Activated CD4-positive, alpha-beta memory T cell treated with anti-CD3 and anti-CD28 coated beads for 36 hours (primary cell): ENCODE results near the gene SPEG. TPM values are rescaled to one million over a fixed set of nuclear protein-coding genes. Genes with fewer than 3 reads are reported as not detected.

Experiments
- CTCF ChIA-PET: fragments of 350-600 bp; sonication (Branson Sonifier 250); formaldehyde crosslinking; loops from one replicate; lab custom pipeline; 2021; ENCODE audit warnings: antibody characterized with exemption, inconsistent platforms; lab: Charles Lee
- POLR2A ChIA-PET: fragments of 350-600 bp; sonication (Branson Sonifier 250); formaldehyde crosslinking; loops from one replicate; lab custom pipeline; 2021; ENCODE audit warnings: antibody characterized with exemption; lab: Charles Lee
- DNase-seq: peaks from one replicate; pipeline ENCODE4 v3.0.0-alpha.2; 2020
- H3K27ac Mint-ChIP-seq: one replicate; pipeline ENCODE4 v1.8.0; 2021; ENCODE audit warnings: mixed read lengths
- H3K27me3 Mint-ChIP-seq: one replicate; pipeline ENCODE4 v1.8.0; 2021; ENCODE audit warnings: mixed read lengths
- H3K36me3 Mint-ChIP-seq: one replicate; pipeline ENCODE4 v1.8.0; 2021; ENCODE audit warnings: mixed read lengths
- H3K4me1 Mint-ChIP-seq: one replicate; pipeline ENCODE4 v1.8.0; 2021; ENCODE audit warnings: low read depth, mixed read lengths
- H3K4me3 Mint-ChIP-seq: one replicate; pipeline ENCODE4 v1.8.0; 2021; ENCODE audit warnings: mild to moderate bottlenecking, mixed read lengths
- H3K9me3 Mint-ChIP-seq: one replicate; pipeline ENCODE4 v1.8.0; 2021; ENCODE audit warnings: mixed read lengths
- intact Hi-C: fragments of 100-400 bp; cut with micrococcal nuclease; formaldehyde crosslinking; loops from one replicate; pipeline ENCODE4 v1.15.1; 2023
- total RNA-seq, 2 experiments: library from RNA; stranded (reverse); gene quantifications; one replicate each; pipeline ENCODE4 v1.2.3, GENCODE V29; 2021

Gene SPEG
- total RNA-seq, 2 experiments from 2014 or later, result 1.1 to 1.7 TPM

DNA sequence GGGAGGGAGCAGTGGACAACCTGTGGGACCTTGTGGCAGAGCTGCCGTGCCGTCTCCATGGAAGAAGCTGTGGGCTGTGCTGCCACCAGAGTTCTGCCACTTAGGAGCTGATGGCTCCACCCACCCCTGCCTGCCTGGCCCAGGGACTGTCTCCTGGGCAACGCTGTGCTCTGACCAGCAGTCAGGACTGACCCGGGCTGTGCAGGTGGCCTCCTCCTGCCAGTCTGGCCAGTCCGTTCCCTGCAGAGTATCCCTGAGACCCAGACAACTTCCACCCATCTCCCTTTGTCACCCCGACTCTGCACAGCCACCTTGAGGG is 92.4 kb downstream of the SPEG start:
- intact Hi-C loops, result no loop called here
- Mint-ChIP-seq H3K36me3 (no peaks in the 10 kb centered on the region), H3K27ac (no peak overlapping the region), H3K27me3 (peaks cover 75% of the 10 kb centered on the region), H3K9me3 (no peaks in the 10 kb centered on the region), H3K4me3 (no peak overlapping the region), H3K4me1 (peaks cover 5% of the 10 kb centered on the region)
- no peak for DNase-seq
- ChIA-PET POLR2A (no interaction called here), CTCF (interaction anchor here (4.3 to 14.4 kb wide), 5 partner anchors 11 to 124 kb away, joined by 69 to 277 read pairs (median 95); partner anchors contain the start of genes ASIC4 and GMPPA)

DNA sequence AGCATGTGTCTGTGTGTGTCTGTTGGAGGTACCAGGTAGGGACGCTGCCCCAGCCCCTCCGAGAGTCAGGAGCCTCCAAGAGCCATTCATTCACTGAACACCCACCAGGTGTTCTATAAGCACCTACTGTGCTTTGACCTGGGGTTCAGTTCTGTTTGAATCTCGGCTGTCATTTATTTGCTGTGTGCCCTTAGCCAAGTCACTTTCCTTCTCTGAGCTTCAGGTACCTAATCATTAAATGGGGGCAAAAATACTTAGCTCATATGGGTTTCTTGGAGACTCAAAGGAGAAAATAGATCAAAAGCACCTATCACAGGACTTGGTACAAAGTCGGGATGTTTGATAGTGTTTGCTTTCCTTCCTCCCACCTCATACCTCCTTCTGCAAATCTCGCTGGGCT is 92.8 kb downstream of the SPEG start:
- no peak overlapping the region for H3K4me3 Mint-ChIP-seq
- CTCF ChIA-PET, result interaction anchor here (0.8 to 14.4 kb wide), 7 partner anchors 11 to 124 kb away, joined by 3 to 277 read pairs (median 76); partner anchors contain the start of genes ASIC4 and GMPPA
- H3K27me3 Mint-ChIP-seq, result peaks cover 74% of the 10 kb centered on the region
- H3K36me3 Mint-ChIP-seq, result no peaks in the 10 kb centered on the region
- no peaks in the 10 kb centered on the region for H3K9me3 Mint-ChIP-seq
- intact Hi-C loops, result no loop called here
- POLR2A ChIA-PET, result no interaction called here
- H3K27ac Mint-ChIP-seq, result no peak overlapping the region
- no peak for DNase-seq
- H3K4me1 Mint-ChIP-seq, result peaks cover 4% of the 10 kb centered on the region

GRCh38 chr2:219530048-219530963 is 95.7 kb downstream of the SPEG start:
- Mint-ChIP-seq H3K27me3 (peaks cover 55% of the 10 kb centered on the region), H3K9me3 (no peaks in the 10 kb centered on the region), H3K4me1 (no peaks in the 10 kb centered on the region), H3K36me3 (no peaks in the 10 kb centered on the region), H3K4me3 (no peak overlapping the region), H3K27ac (no peak overlapping the region)
- intact Hi-C loops, result loop anchor here (1.0 kb wide), 4 partner anchors 32 to 127 kb away; partner anchors contain the start of gene GMPPA
- ChIA-PET CTCF (interaction anchor here (0.6 to 14.4 kb wide), 45 partner anchors 9 to 1489 kb away, joined by 3 to 277 read pairs (median 5); partner anchors contain the start of genes ASIC4, CHPF, DNAJB2 and DNPEP), POLR2A (interaction anchor here (0.6 to 1.4 kb wide), 3 partner anchors 14 to 127 kb away, joined by 3 to 5 read pairs (median 4); partner anchors contain the start of genes CHPF, GMPPA and TMEM198)
- DNase-seq, result peak; percentile 88

GRCh38 chr2:219531639-219532377 is 97.2 kb downstream of the SPEG start:
- H3K27ac Mint-ChIP-seq, result no peak overlapping the region
- ChIA-PET CTCF (interaction anchor here (0.7 to 14.4 kb wide), 10 partner anchors 9 to 139 kb away, joined by 3 to 277 read pairs (median 24); partner anchors contain the start of genes CHPF, GMPPA and TMEM198), POLR2A (no interaction called here)
- no peaks in the 10 kb centered on the region for H3K36me3 Mint-ChIP-seq
- no peak for DNase-seq
- no peaks in the 10 kb centered on the region for H3K9me3 Mint-ChIP-seq
- intact Hi-C loops, result no loop called here
- H3K4me3 Mint-ChIP-seq, result no peak overlapping the region
- H3K27me3 Mint-ChIP-seq, result peaks cover 46% of the 10 kb centered on the region
- H3K4me1 Mint-ChIP-seq, result no peaks in the 10 kb centered on the region

DNA sequence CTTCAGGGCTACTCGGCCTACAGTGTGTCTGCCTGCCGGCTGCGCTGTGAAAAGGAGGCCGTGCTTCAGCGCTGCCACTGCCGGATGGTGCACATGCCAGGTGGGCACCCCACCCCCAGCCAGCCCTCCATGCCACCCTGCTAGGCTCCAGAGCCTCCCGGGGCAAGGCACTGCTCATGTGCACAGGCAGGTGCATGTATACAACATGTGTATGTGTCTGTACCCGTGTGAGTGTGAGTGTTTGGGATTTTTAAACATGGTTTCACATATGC is 97.7 kb downstream of the SPEG start:
- ChIA-PET POLR2A (no interaction called here), CTCF (interaction anchor here (1.0 to 14.4 kb wide), 6 partner anchors 9 to 139 kb away, joined by 3 to 277 read pairs (median 69); partner anchors contain the start of gene GMPPA)
- Mint-ChIP-seq H3K27me3 (peaks cover 42% of the 10 kb centered on the region), H3K27ac (no peak overlapping the region), H3K4me3 (no peak overlapping the region), H3K4me1 (no peaks in the 10 kb centered on the region), H3K9me3 (no peaks in the 10 kb centered on the region), H3K36me3 (no peaks in the 10 kb centered on the region)
- DNase-seq, result no peak
- intact Hi-C loops, result no loop called here

GRCh38 chr2:219533930-219534661 is 99.5 kb downstream of the SPEG start:
- H3K4me1 Mint-ChIP-seq, result no peaks in the 10 kb centered on the region
- intact Hi-C loops, result no loop called here
- H3K36me3 Mint-ChIP-seq, result peaks cover 3% of the 10 kb centered on the region
- H3K27ac Mint-ChIP-seq, result no peak overlapping the region
- POLR2A ChIA-PET, result no interaction called here
- peaks cover 29% of the 10 kb centered on the region for H3K27me3 Mint-ChIP-seq
- H3K9me3 Mint-ChIP-seq, result no peaks in the 10 kb centered on the region
- H3K4me3 Mint-ChIP-seq, result no peak overlapping the region
- no peak for DNase-seq
- CTCF ChIA-PET, result interaction anchor here (0.6 to 1.3 kb wide), 5 partner anchors 38 to 142 kb away, joined by 3 to 5 read pairs (median 3); a partner anchor contains a TSS

GRCh38 chr2:219536425-219536824 is 101.8 kb downstream of the SPEG start:
- Mint-ChIP-seq H3K9me3 (no peaks in the 10 kb centered on the region), H3K27ac (no peak overlapping the region), H3K27me3 (peaks cover 8% of the 10 kb centered on the region), H3K4me3 (no peak overlapping the region), H3K36me3 (peaks cover 19% of the 10 kb centered on the region), H3K4me1 (peaks cover 4% of the 10 kb centered on the region)
- CTCF ChIA-PET, result interaction anchor here (1.2 to 1.6 kb wide), 2 partner anchors 40 to 41 kb away, joined by 3 to 5 read pairs; a partner anchor contains a TSS
- no peak for DNase-seq
- POLR2A ChIA-PET, result no interaction called here
- intact Hi-C loops, result no loop called here

GRCh38 chr2:219536967-219537366 is 102.3 kb downstream of the SPEG start:
- ChIA-PET CTCF (interaction anchor here (1.1 to 1.6 kb wide), 4 partner anchors 40 to 135 kb away, joined by 3 to 5 read pairs (median 3); a partner anchor contains a TSS), POLR2A (no interaction called here)
- H3K4me1 Mint-ChIP-seq, result peaks cover 7% of the 10 kb centered on the region
- DNase-seq, result no peak
- H3K9me3 Mint-ChIP-seq, result no peaks in the 10 kb centered on the region
- no peak overlapping the region for H3K27ac Mint-ChIP-seq
- intact Hi-C loops, result no loop called here
- H3K27me3 Mint-ChIP-seq, result peaks cover 4% of the 10 kb centered on the region
- H3K4me3 Mint-ChIP-seq, result no peak overlapping the region
- H3K36me3 Mint-ChIP-seq, result peaks cover 19% of the 10 kb centered on the region

DNA sequence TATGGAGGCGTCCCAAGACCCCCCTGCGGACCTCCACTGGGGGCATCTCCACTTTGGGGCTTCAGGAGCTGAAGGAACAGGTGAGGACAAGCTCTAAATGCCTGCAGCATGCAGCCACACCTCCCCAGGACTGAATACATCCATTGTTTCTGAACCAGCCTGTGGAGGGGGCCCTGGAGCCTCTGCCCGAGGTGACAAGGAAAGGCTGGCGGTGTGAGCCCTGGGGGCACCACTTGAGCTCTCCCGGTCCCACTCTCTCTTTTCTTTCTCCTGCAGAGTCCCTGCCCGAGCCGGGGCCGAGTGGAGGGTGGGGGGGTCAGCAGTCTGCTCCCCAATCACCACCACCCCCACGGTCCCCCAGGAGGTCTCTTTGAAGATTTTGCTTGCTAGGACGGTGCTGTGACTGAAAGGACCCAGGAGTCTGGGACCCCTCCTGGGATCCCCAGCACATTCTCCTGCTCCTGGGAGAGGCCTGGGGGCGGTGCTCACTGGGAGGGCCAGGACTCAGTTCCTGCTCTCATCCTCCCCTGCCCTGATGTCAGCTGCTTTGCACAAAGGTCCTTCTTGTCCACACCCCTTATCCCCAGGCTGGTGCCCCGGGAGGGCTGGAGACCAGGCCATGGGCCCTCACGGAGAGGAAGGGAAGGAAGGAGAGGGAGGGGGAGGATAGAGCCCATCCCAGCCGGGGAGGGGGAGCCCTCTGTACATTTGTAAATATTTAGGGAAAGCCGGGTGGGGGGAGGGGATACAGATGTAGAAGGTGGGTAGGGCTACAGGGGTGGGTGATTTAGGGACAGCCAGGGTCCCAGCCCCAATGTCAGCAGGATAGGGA is 103.2 kb downstream of the SPEG start:
- peaks cover 19% of the 10 kb centered on the region for H3K36me3 Mint-ChIP-seq
- no peak overlapping the region for H3K27ac Mint-ChIP-seq
- H3K4me3 Mint-ChIP-seq, result no peak overlapping the region
- H3K9me3 Mint-ChIP-seq, result no peaks in the 10 kb centered on the region
- H3K27me3 Mint-ChIP-seq, result peaks cover 4% of the 10 kb centered on the region
- CTCF ChIA-PET, result interaction anchor here (1.1 to 4.6 kb wide), 7 partner anchors 8 to 136 kb away, joined by 3 to 47 read pairs (median 5); a partner anchor contains a TSS
- intact Hi-C loops, result no loop called here
- peaks cover 14% of the 10 kb centered on the region for H3K4me1 Mint-ChIP-seq
- no peak for DNase-seq
- POLR2A ChIA-PET, result no interaction called here

DNA sequence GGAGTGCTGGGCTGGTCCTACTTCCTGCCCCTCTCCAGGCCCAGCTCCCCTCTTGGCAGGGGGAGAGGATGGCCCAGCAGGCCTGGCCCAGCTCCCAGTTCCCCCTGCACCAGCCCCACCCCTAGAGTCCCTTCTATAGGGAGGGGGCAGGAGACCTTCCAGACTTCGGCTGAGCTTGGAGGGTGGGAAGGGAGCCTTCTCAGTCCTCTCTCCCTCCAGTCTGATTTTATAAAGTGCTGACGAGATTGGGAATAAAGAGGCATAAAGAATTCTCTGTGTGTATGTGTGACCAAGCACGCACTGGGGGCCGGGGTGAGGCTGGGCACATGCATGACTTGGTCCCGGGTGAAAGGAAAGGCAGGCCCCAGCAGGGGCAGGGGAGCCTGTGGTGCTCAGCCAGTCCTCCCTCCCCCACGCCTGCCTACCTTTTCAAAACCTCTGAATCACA is 103.9 kb downstream of the SPEG start:
- Mint-ChIP-seq H3K9me3 (no peaks in the 10 kb centered on the region), H3K36me3 (peaks cover 19% of the 10 kb centered on the region), H3K27ac (no peak overlapping the region), H3K4me1 (peaks cover 14% of the 10 kb centered on the region), H3K4me3 (no peak overlapping the region), H3K27me3 (peaks cover 4% of the 10 kb centered on the region)
- POLR2A ChIA-PET, result no interaction called here
- CTCF ChIA-PET, result interaction anchor here (1.3 to 4.6 kb wide), 4 partner anchors 9 to 136 kb away, joined by 3 to 47 read pairs (median 8); no protein-coding TSS in a partner anchor
- intact Hi-C loops, result no loop called here
- DNase-seq, result no peak
